Measurements from ENCODE around the gene SLC35G2. TPM values are rescaled to one million over a fixed set of nuclear protein-coding genes. Genes with fewer than 3 reads are reported as not detected.
A peak's percentile ranks its signal among the peaks of the same experiment; 100 is the strongest.
"Not testable (repeated sequence)": the region's sequence is repeated elsewhere in the genome, so short reads cannot be mapped to it uniquely, and the experiment has no call there.

The SLC35G2 gene
- total RNA-seq, 4 donors from 2014 or later = 9.1 to 13.2 (median 11.8) TPM

DNA sequence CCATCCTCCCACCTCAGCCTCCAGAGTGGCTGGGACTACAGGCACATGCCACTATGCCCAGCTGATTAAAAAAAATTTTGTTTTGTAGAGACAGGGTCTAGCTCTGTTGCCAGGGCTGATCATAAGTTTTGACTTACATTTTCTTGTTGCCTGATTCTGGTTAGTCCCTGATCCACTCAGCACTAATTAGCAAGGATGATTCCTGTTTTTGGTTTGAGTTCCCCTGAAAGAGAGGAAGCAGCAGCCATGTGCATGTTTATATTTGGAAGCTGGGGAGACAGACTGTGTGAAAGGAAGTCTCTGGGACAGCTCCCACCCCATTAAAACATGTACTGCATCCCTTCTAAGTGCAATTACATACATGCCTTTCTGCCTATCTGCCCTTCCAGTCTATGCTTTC is 39.5 kb downstream of the SLC35G2 start:
- Histone ChIP-seq H3K4me3 (no peak overlapping the region), H3K36me3 (no peaks in the 10 kb centered on the region), H3K27ac (no peak overlapping the region), H3K9me3 (no peaks in the 10 kb centered on the region), H3K4me1 (no peaks in the 10 kb centered on the region), H3K27me3 (no peaks in the 10 kb centered on the region)
- intact Hi-C loops (cut with DNase I; ENCODE audit: low total_unique reads) = no loop called here
- no peak for DNase-seq
- TF ChIP-seq POLR2A (IDR thresholded peaks at IDR 0.05) = no peak
- TF ChIP-seq, protein P1, sequence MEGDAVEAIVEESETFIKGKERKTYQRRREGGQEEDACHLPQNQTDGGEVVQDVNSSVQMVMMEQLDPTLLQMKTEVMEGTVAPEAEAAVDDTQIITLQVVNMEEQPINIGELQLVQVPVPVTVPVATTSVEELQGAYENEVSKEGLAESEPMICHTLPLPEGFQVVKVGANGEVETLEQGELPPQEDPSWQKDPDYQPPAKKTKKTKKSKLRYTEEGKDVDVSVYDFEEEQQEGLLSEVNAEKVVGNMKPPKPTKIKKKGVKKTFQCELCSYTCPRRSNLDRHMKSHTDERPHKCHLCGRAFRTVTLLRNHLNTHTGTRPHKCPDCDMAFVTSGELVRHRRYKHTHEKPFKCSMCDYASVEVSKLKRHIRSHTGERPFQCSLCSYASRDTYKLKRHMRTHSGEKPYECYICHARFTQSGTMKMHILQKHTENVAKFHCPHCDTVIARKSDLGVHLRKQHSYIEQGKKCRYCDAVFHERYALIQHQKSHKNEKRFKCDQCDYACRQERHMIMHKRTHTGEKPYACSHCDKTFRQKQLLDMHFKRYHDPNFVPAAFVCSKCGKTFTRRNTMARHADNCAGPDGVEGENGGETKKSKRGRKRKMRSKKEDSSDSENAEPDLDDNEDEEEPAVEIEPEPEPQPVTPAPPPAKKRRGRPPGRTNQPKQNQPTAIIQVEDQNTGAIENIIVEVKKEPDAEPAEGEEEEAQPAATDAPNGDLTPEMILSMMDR (IDR thresholded peaks at IDR 0.05) = no peak

DNA sequence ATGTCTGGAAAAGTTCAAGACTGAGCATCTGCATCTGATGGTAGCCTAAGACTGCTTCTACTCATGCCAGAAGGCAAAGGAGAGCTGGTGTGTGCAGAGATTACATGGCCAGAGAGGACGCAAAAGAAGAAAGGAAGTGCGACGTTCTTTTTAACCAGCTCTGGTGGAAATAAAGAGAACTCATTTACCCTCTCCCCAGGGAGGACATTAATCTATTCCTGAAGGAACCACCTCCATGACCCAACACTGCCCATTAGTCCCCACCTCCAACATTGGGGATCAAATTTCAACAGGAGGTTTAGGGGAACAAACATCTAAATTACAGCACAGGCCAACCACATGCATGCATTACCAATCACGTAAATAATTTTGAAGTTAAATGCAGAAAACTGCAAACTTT is 41.6 kb downstream of the SLC35G2 start:
- H3K4me3 ChIP-seq = peak overlapping the region in 1 of 2 donors; percentile 73
- no peak overlapping the region for H3K27ac ChIP-seq
- H3K27me3 ChIP-seq = no peaks in the 10 kb centered on the region
- TF ChIP-seq, protein P1 (IDR thresholded peaks at IDR 0.05) = no peak
- no peak for TF ChIP-seq POLR2A (IDR thresholded peaks at IDR 0.05)
- H3K9me3 ChIP-seq = no peaks in the 10 kb centered on the region
- intact Hi-C loops (cut with DNase I; ENCODE audit: low total_unique reads) = no loop called here
- H3K4me1 ChIP-seq = no peaks in the 10 kb centered on the region
- no peaks in the 10 kb centered on the region for H3K36me3 ChIP-seq
- no peak for DNase-seq

GRCh38 chr3:136861890-136862616 is 43.1 kb downstream of the SLC35G2 start, which contains the start of gene NCK1:
Gene NCK1, plus strand, starts transcription at chr3:136862208. Its CDS starts 65,794 bp downstream, at chr3:136928002.
- peak; percentile 90 to 95 for TF ChIP-seq POLR2A (IDR thresholded peaks at IDR 0.05)
- TF ChIP-seq, protein P1 (IDR thresholded peaks at IDR 0.05) = peak in 1 of 4 experiments; percentile 33
- H3K27me3 ChIP-seq = no peaks in the 10 kb centered on the region
- intact Hi-C loops (cut with DNase I; ENCODE audit: low total_unique reads) = no loop called here
- H3K4me1 ChIP-seq = no peaks in the 10 kb centered on the region
- H3K27ac ChIP-seq = peak within 1 kb of the TSS; percentile 91 to 96
- no peaks in the 10 kb centered on the region for H3K9me3 ChIP-seq
- DNase-seq = peak; percentile 97 to 98
- H3K36me3 ChIP-seq = no peaks in the 10 kb centered on the region
- peak within 1 kb of the TSS; percentile 73 to 99 for H3K4me3 ChIP-seq

DNA sequence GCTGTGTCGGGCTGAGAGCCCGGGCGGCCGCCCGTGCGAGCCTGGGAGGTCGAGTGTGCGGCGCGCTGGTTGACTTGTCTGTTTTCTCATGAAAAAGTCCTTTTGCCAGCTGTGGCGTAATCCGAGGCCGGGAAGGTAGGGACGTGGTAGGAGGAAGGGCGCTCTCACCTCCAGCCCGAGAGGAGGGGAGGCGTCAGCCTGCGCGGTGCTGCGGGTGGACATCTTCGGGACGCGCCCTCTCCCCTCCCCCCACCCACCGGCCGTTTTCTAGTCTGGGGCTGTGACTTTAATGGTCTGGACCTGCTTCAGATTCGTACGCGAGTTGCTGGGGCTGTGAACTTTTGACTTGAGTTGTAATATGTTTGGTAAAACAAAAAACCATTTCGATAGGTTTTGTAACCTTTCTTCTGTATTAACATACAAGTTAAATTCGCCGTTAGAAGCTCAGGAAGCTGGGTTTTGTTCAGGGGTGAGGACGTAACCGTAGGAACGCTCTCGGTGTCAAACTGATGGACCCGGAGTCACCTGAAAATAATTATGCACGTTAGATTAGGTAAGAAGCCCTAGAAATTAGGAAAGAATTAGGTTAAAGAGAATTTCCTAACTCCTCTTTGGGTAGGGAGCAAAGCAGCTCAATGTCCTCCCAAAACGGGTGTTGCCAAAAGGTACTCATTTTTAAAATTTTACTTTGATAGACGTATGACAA is 43.8 kb downstream of the SLC35G2 start:
- intact Hi-C loops (cut with DNase I; ENCODE audit: low total_unique reads) = no loop called here
- TF ChIP-seq, protein P1 (IDR thresholded peaks at IDR 0.05) = no peak
- TF ChIP-seq POLR2A (IDR thresholded peaks at IDR 0.05) = no peak

GRCh38 chr3:136869282-136869681 is 50.4 kb downstream of the SLC35G2 start:
- TF ChIP-seq POLR2A (IDR thresholded peaks at IDR 0.05) = no peak
- TF ChIP-seq, protein P1 (IDR thresholded peaks at IDR 0.05) = no peak
- DNase-seq = no peak
- H3K36me3 ChIP-seq = no peaks in the 10 kb centered on the region
- no peaks in the 10 kb centered on the region for H3K4me1 ChIP-seq
- intact Hi-C loops (cut with DNase I; ENCODE audit: low total_unique reads) = no loop called here
- no peaks in the 10 kb centered on the region for H3K27me3 ChIP-seq
- no peak overlapping the region for H3K4me3 ChIP-seq
- H3K9me3 ChIP-seq = no peaks in the 10 kb centered on the region
- H3K27ac ChIP-seq = no peak overlapping the region

More for the DNA sequence above, 43.8 kb downstream of the SLC35G2 start:
- H3K36me3 ChIP-seq = no peaks in the 10 kb centered on the region
- H3K27me3 ChIP-seq = no peaks in the 10 kb centered on the region
- no peaks in the 10 kb centered on the region for H3K4me1 ChIP-seq
- H3K4me3 ChIP-seq = peak overlapping the region; percentile 73 to 99
- peak overlapping the region; percentile 91 to 96 for H3K27ac ChIP-seq
- peak; percentile 68 to 79 for DNase-seq
- no peaks in the 10 kb centered on the region for H3K9me3 ChIP-seq

- DNase-seq; H3K27ac ChIP-seq; H3K4me3 ChIP-seq; H3K9me3 ChIP-seq; intact Hi-C loops (cut with DNase I; ENCODE audit: low total_unique reads); H3K4me1 ChIP-seq; H3K36me3 ChIP-seq; H3K27me3 ChIP-seq: not testable (repeated sequence)
Observed at GRCh38 chr3:136872258-136872657, 53.3 kb downstream of the SLC35G2 start.

DNA sequence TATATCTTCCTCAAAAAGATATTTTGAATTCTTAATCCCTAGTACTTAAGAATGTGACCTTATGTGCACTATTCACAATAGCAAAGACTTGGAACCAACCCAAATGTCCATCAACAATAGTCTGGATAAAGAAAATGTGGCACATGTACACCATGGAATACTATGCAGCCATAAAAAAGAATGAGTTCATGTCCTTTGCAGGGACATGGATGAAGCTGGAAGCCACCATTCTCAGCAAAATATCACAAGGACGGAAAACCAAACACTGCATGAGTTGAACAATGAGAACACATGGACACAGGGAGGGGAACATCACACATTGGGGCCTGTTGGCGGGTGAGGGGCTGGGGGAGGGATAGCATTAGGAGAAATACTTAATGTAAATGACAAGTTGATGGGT is 60.6 kb downstream of the SLC35G2 start:
- H3K4me1 ChIP-seq; H3K4me3 ChIP-seq; H3K27ac ChIP-seq; intact Hi-C loops (cut with DNase I; ENCODE audit: low total_unique reads); H3K36me3 ChIP-seq; H3K27me3 ChIP-seq; H3K9me3 ChIP-seq; DNase-seq: not testable (repeated sequence)
